ENCODE results near the gene GNAO1.

GRCh38 chr16:56227936-56228335 is 36.6 kb downstream of the GNAO1 start:
- TF ChIP-seq EZH2 (IDR thresholded peaks at IDR 0.05; ENCODE audit: insufficient read depth, poor library complexity, severe bottlenecking) (no peak), EZH2phosphoT487 (IDR thresholded peaks at IDR 0.05; ENCODE audit: insufficient read depth, low read depth) (no peak)
